ENCODE results near the gene STK32B. TPM values are rescaled to one million over a fixed set of nuclear protein-coding genes. Genes with fewer than 3 reads are reported as not detected.

Gene STK32B
- total and polyA plus RNA-seq, 2 of the 8 experiments (the other 6 are each of a cell fraction or from before 2014, with no cell fraction given), result 2.3 to 2.5 TPM

- no peak overlapping the region for H2BK120ac ChIP-seq (replicated peaks; ENCODE audit: low read depth, low read length)
- FAIRE-seq, result no peak
- no peaks in the 10 kb centered on the region for H3K9me3 ChIP-seq (ENCODE audit: insufficient read depth in 2 of 2, low read depth in 1 of 2, low read length in 1 of 2)
- no peak overlapping the region for H2AK5ac ChIP-seq (ENCODE audit: low read depth, low read length)
- H3K4me3 ChIP-seq (ENCODE audit: extremely low read depth in 1 of 4, insufficient read depth in 2 of 4, low read depth in 3 of 4, low read length in 4 of 4), result no peak overlapping the region
- no peaks in the 10 kb centered on the region for H3K79me1 ChIP-seq (ENCODE audit: low read depth, low read length)
- H3K23me2 ChIP-seq (ENCODE audit: low read depth, low read length), result peaks cover 3% of the 10 kb centered on the region; the same call in 1 of the 2 replicates
- no peak overlapping the region for H2BK12ac ChIP-seq (ENCODE audit: low read depth, low read length)
- H4K5ac ChIP-seq (ENCODE audit: insufficient read length, low read depth, low read length), result no peak overlapping the region
- ChIA-PET POLR2A (ENCODE audit: partially characterized antibody) (interaction anchor here (1.3 kb wide), 1 partner anchor 9 kb away, joined by 3 read pairs; no protein-coding TSS in a partner anchor), CTCF (ENCODE audit: partially characterized antibody) (interaction anchor here (0.9 to 3.8 kb wide), 13 partner anchors 10 to 583 kb away, joined by 3 to 15 read pairs (median 4); partner anchors contain the start of genes EVC2 and STK32B)
- peaks cover 0 to 3% of the 10 kb centered on the region in 2 experiments for H4K20me1 ChIP-seq (replicated peaks in 1 of 2; ENCODE audit: control insufficient read depth in 1 of 2, insufficient read depth in 2 of 2, low read length in 2 of 2)
- DNase-seq (ENCODE audit: low read depth in 1 of 2, low spot score in 2 of 2), result no peak
- no peaks in the 10 kb centered on the region for H3K79me2 ChIP-seq (ENCODE audit: control insufficient read depth in 1 of 2, insufficient read depth in 2 of 2, low read length in 2 of 2)
- H3K18ac ChIP-seq (ENCODE audit: extremely low read depth, low read length), result no peak overlapping the region
- no peak overlapping the region for H3K56ac ChIP-seq (replicated peaks; ENCODE audit: insufficient read length, low read depth, low read length)
- H2BK15ac ChIP-seq (ENCODE audit: low read length), result no peak overlapping the region
- H3K23ac ChIP-seq (ENCODE audit: insufficient read length), result no peak overlapping the region
- H3K27me3 ChIP-seq (replicated peaks in 1 of 4; ENCODE audit: control insufficient read depth in 3 of 4, extremely low read depth in 1 of 4, insufficient read depth in 3 of 4, low read length in 3 of 4), result no peaks in the 10 kb centered on the region; a peak in 2 of 7 replicates
- no peak overlapping the region for H3K14ac ChIP-seq (ENCODE audit: insufficient read length)
- no peak overlapping the region for H2AFZ ChIP-seq (ENCODE audit: low read length)
- no peaks in the 10 kb centered on the region for H3K36me3 ChIP-seq (ENCODE audit: control insufficient read depth in 2 of 4, insufficient read depth in 4 of 4, low read length in 3 of 4)
- no peak overlapping the region for H3K4me2 ChIP-seq (ENCODE audit: insufficient read depth in 1 of 2, low read depth in 2 of 2, low read length in 2 of 2)
- H2BK20ac ChIP-seq (ENCODE audit: low read length), result no peak overlapping the region
- H3K4ac ChIP-seq (replicated peaks; ENCODE audit: insufficient read length, low read depth, low read length), result no peak overlapping the region
- no peak overlapping the region for H4K91ac ChIP-seq (replicated peaks; ENCODE audit: insufficient read length, low read length)
- no peak overlapping the region for H4K8ac ChIP-seq (ENCODE audit: extremely low read depth, insufficient read depth, low read length)
- no peak overlapping the region for H3K27ac ChIP-seq (ENCODE audit: low read depth, low read length)
- H3K4me1 ChIP-seq (replicated peaks in 1 of 4; ENCODE audit: control insufficient read depth in 3 of 4, insufficient read depth in 4 of 4, low read length in 3 of 4), result peaks cover 0 to 2% (median 0%) of the 10 kb centered on the region in 4 experiments; a peak in 1 of 7 replicates
- H3K9ac ChIP-seq (replicated peaks in 1 of 4; ENCODE audit: extremely low read depth in 1 of 4, low read depth in 3 of 4, low read length in 3 of 4), result no peak overlapping the region
- H2BK5ac ChIP-seq (ENCODE audit: low read depth, low read length), result no peak overlapping the region
- WGBS, 2 experiments (ENCODE audit: extremely low coverage in 1 of 2, insufficient coverage in 1 of 2, insufficient read length in 1 of 2, insufficient replicate concordance in 2 of 2, low coverage in 1 of 2, low lambda C conversion rate in 2 of 2, missing lambda C conversion rate in 1 of 2), result 80% methylated on average over 5 of the region's 5 CpGs; no CpG with 5 or more reads in 1 of the 2 experiments
- TF ChIP-seq TCF12 (IDR thresholded peaks at IDR 0.05; ENCODE audit: low read depth, low read length) (no peak), RBBP5 (IDR thresholded peaks at IDR 0.05; ENCODE audit: borderline replicate concordance, low read depth, low read length) (no peak), CBX8 (IDR thresholded peaks at IDR 0.05; ENCODE audit: borderline replicate concordance, low read depth, low read length) (no peak), POLR2AphosphoS5 (IDR thresholded peaks at IDR 0.05; ENCODE audit: low read depth, low read length) (no peak), SP4 (IDR thresholded peaks at IDR 0.05; ENCODE audit: low read length) (no peak), MAFK (IDR thresholded peaks at IDR 0.05; ENCODE audit: low read depth, low read length) (no peak), SIRT6 (IDR thresholded peaks at IDR 0.05; ENCODE audit: low read length) (no peak), SIN3A (conservative IDR thresholded peaks at IDR 0.05 in 1 of 2, IDR thresholded peaks at IDR 0.05 in 1 of 2; ENCODE audit: low read depth in 1 of 2, low read length in 2 of 2) (no peak), ATF3 (IDR thresholded peaks at IDR 0.05; ENCODE audit: insufficient read depth, low read depth, low read length) (no peak), CBX5 (IDR thresholded peaks at IDR 0.05; ENCODE audit: low read depth, low read length) (no peak), KDM5A (IDR thresholded peaks at IDR 0.05; ENCODE audit: low read length) (no peak), GABPA (IDR thresholded peaks at IDR 0.05; ENCODE audit: borderline replicate concordance, insufficient read depth, low read length) (no peak), CTBP2 (IDR thresholded peaks at IDR 0.05; ENCODE audit: borderline replicate concordance, insufficient read depth, insufficient read length, low read length) (no peak), SRF (IDR thresholded peaks at IDR 0.05; ENCODE audit: low read depth, low read length) (no peak)
Measured at GRCh38 chr4:5125321-5125720, 74.0 kb downstream of the STK32B start.

Measured in H1 (cell line).